K562 (cell line): Measurements from ENCODE around the gene HSPB6. TPM values are rescaled to one million over a fixed set of nuclear protein-coding genes. Genes with fewer than 3 reads are reported as not detected.

Source experiments
- ATAC-seq: fragments of 200-7000 bp; cut with Tn5 transposase; 3 replicates; pipeline ENCODE4 v1.9.1; 2020; ENCODE audit warnings: moderate library complexity
- BruUV-seq: library from RNA; stranded (reverse); fragments of 400-500 nt; replicated peaks from 2 replicates; lab custom pipeline; 2021; lab: Mats Ljungman, UMichigan
- CTCF ChIA-PET: fragments of 300-600 bp; formaldehyde crosslinking; extraction: SDS; loops from one replicate; lab custom pipeline; 2021; ENCODE audit warnings: low intra/inter-chr PET ratio; lab: Yijun Ruan, JAX
- POLR2A ChIA-PET: fragments of 300-600, 350-650 bp; sonication (Branson Sonifier 250); formaldehyde crosslinking; extraction: SDS; loops from one replicate; lab custom pipeline; 2021; ENCODE audit warnings: antibody characterized with exemption, inconsistent platforms; lab: Yijun Ruan, JAX
- DNase-seq, 4 experiments: peaks; one replicate each; pipeline versions ENCODE4 v3.0.0 to v3.0.0-alpha.2; 2011 to 2018; ENCODE audit warnings: low spot score in 3 of 4, mixed read lengths in 3 of 4; ENCODE audit errors: extremely low read depth in 1 of 4
- FAIRE-seq: peaks from 2 replicates; lab custom pipeline; 2011; peaks lifted over from hg19 to GRCh38; lab: Jason Lieb, UNC
- H2AFZ ChIP-seq: 2 replicates; pipeline ENCODE4 v1.6.0; 2011; ENCODE audit warnings: low read depth, low read length, control low read depth, inconsistent platforms
- H3K27ac ChIP-seq: fragments of 200-600 bp; 3 replicates; pipeline ENCODE4 v1.8.0; 2011; ENCODE audit warnings: low read depth, mild to moderate bottlenecking, control low read depth, inconsistent platforms, low read length, moderate library complexity, mixed read lengths; ENCODE audit errors: extremely low read depth
- H3K27me3 ChIP-seq, 2 experiments: fragments of 300-600 bp in 1 of 2; 2 replicates in 1 of 2; 3 replicates in 1 of 2; pipeline versions ENCODE4 v1.6.0 to v1.8.0; 2011; ENCODE audit warnings: inconsistent platforms in 2 of 2, low read length in 2 of 2, mild to moderate bottlenecking in 1 of 2, mixed read lengths in 1 of 2, moderate library complexity in 1 of 2; ENCODE audit not compliant: control insufficient read depth in 2 of 2, insufficient read depth in 2 of 2
- H3K36me3 ChIP-seq: fragments of 300-600 bp; 3 replicates; pipeline ENCODE4 v1.8.0; 2011; ENCODE audit warnings: mild to moderate bottlenecking, low read length, inconsistent platforms; ENCODE audit not compliant: control insufficient read depth, insufficient read depth
- H3K4me1 ChIP-seq, 2 experiments: fragments of 200-600 bp in 1 of 2; replicated peaks in 1 of 2; 2 replicates in 1 of 2; 3 replicates in 1 of 2; pipeline versions ENCODE4 v1.5.1 to v1.8.0; 2011; ENCODE audit warnings: inconsistent platforms in 2 of 2, low read length in 2 of 2, mild to moderate bottlenecking in 1 of 2, mixed read lengths in 1 of 2, moderate library complexity in 1 of 2; ENCODE audit not compliant: control insufficient read depth in 2 of 2, insufficient read depth in 2 of 2
- H3K4me2 ChIP-seq: 2 replicates; pipeline ENCODE4 v1.6.1; 2011; ENCODE audit warnings: low read length, control low read depth, inconsistent platforms, mixed read lengths; ENCODE audit not compliant: insufficient read depth
- H3K4me3 ChIP-seq: fragments of 200-600 bp; sonication (generic), shearing (Covaris generic); 2 replicates; pipeline ENCODE4 v1.5.1; 2016; ENCODE audit warnings: control low read depth, inconsistent platforms
- H3K79me2 ChIP-seq: fragments of 200-600 bp; 3 replicates; pipeline ENCODE4 v1.8.0; 2011; ENCODE audit warnings: low read length, inconsistent platforms; ENCODE audit not compliant: control insufficient read depth, insufficient read depth
- H3K9ac ChIP-seq, 2 experiments: 2 replicates each; pipeline versions ENCODE4 v1.6.0 to v1.6.1; 2011; ENCODE audit warnings: low read depth in 2 of 2, low read length in 2 of 2, control low read depth in 1 of 2, inconsistent platforms in 1 of 2, mild to moderate bottlenecking in 1 of 2, mixed read lengths in 1 of 2; ENCODE audit not compliant: insufficient read depth in 1 of 2
- H3K9me1 ChIP-seq: one replicate; pipeline ENCODE4 v1.6.0; 2011; ENCODE audit warnings: inconsistent platforms, mild to moderate bottlenecking, low read length, moderate library complexity; ENCODE audit not compliant: control insufficient read depth, insufficient read depth
- H3K9me3 ChIP-seq: replicated peaks from 2 replicates; pipeline ENCODE4 v1.5.1; 2011; ENCODE audit warnings: low read depth, low read length, inconsistent platforms; ENCODE audit not compliant: control insufficient read depth, insufficient read depth
- H4K20me1 ChIP-seq: replicated peaks from 2 replicates; pipeline ENCODE4 v1.6.1; 2011; ENCODE audit warnings: low read length, inconsistent platforms, mixed read lengths; ENCODE audit not compliant: control insufficient read depth, insufficient read depth
- CCAR2 ChIP-seq: fragments of 200-400 bp; formaldehyde crosslinking; IDR thresholded peaks from 2 replicates; pipeline ENCODE4 v1.6.1; 2017; ENCODE audit warnings: mild to moderate bottlenecking, low read depth, low read length
- NR4A1 ChIP-seq, 2 experiments: fragments of 250-450 bp in 1 of 2; fragments of 450-650 bp in 1 of 2; sonication (Bioruptor Pico) in 1 of 2; IDR thresholded peaks; 2 replicates each; pipeline versions ENCODE4 v1.4.0 to v1.6.1; 2016 to 2020; ENCODE audit warnings: mild to moderate bottlenecking in 2 of 2, missing compliant biosample characterization in 1 of 2, missing genetic modification characterization in 1 of 2, moderate library complexity in 1 of 2
- RB1 ChIP-seq: fragments of 450-650 bp; IDR thresholded peaks from 2 replicates; pipeline ENCODE4 v1.6.1; 2017; ENCODE audit warnings: low read depth, mild to moderate bottlenecking
- SREBF1 ChIP-seq: fragments of 150-350 bp; IDR thresholded peaks from 2 replicates; pipeline ENCODE4 v1.6.1; 2014; ENCODE audit warnings: antibody characterized with exemption, low read depth, low read length, borderline replicate concordance
- SUPT5H ChIP-seq: fragments of 450-650 bp; IDR thresholded peaks from 2 replicates; pipeline ENCODE4 v1.6.1; 2016
- ZBTB1 ChIP-seq: sonication (generic); formaldehyde crosslinking; IDR thresholded peaks from 2 replicates; pipeline ENCODE4 v1.8.1; 2023; ENCODE audit warnings: missing genetic modification reagents, low read depth, mild to moderate bottlenecking, borderline replicate concordance
- WGBS: fragments of 100-300 bp; shearing (Covaris generic); methylation state at CpG from one replicate; pipeline ENCODE4 v1.1.6; 2016; ENCODE audit warnings: low coverage, mixed read lengths; ENCODE audit not compliant: insufficient coverage; ENCODE audit errors: missing lambda C conversion rate; 5-methylcytosine and 5-hydroxymethylcytosine counted together
- in situ Hi-C: fragments of 300-500 bp; cut with MboI; formaldehyde crosslinking; loops from 4 replicates; pipeline ENCODE4 v1.15.0; 2018; ENCODE audit warnings: inconsistent platforms, mixed read lengths
- intact Hi-C: fragments of 100-400 bp; cut with micrococcal nuclease; formaldehyde crosslinking; loops from 2 replicates; pipeline ENCODE4 v1.14.2; 2022
- polyA plus RNA-seq, 8 experiments: library from polyadenylated mRNA; depleted of rRNA in 4 of 8; stranded (reverse) in 5 of 8; unstranded in 3 of 8; fragments of >200 nt; fragmentation: Nextera tagmentation in 2 of 8; fragmentation: Illumina TruSeq in 1 of 8; extraction: Ambion mirVana in 2 of 8; extraction: Trizol in 1 of 8; gene quantifications; 2 replicates each; pipeline versions ENCODE4 v1.2.1 to v1.2.3, GENCODE V29; 2011 to 2014; ENCODE audit warnings: inconsistent platforms in 1 of 8, missing spikeins in 1 of 8
- total RNA-seq, 7 experiments: library from RNA; depleted of rRNA in 6 of 7; stranded (reverse); fragments of >200 nt in 6 of 7; fragmentation: Illumina TruSeq in 2 of 7; extraction: Trizol in 2 of 7; gene quantifications; 2 replicates each; pipeline versions ENCODE4 v1.2.1 to v1.2.3, GENCODE V29; 2011 to 2021; ENCODE audit warnings: low replicate concordance in 1 of 7
- TF ChIP-seq, protein P1 (sequence below), 2 experiments: fragments of 450-650 bp; conservative IDR thresholded peaks; 2 replicates each; pipeline ENCODE4 v1.6.1; 2017; ENCODE audit warnings: mild to moderate bottlenecking in 2 of 2, moderate library complexity in 2 of 2

Gene HSPB6
- total and polyA plus RNA-seq, 9 of the 15 experiments (the other 6 are each of a cell fraction or from before 2014, with no cell fraction given) = 0.55 TPM; not detected in 8

DNA sequence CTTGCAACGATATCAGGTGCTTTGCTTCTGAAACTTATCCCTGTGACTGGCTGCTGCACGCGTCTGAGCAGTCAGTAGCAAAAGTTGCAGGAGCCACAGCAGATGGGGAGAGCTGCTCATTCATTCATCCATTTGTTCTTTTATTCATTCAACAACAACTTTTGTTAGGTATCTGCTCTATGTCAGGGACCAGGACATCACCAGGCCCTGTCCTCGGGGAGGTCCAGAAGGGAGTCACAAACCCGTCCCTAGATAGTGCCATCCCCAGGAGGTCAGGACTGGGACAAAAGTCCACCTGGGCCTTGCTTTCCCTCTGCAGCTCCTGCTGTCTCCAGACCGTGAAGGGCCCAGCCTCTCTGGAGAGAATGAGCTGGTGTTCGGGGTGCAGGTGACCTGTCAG is 21.1 kb upstream of the HSPB6 start:
- intact Hi-C loops = no loop called here
- peaks cover 24% of the 10 kb centered on the region; the same call in 2 of the 3 replicates for H3K36me3 ChIP-seq
- H3K79me2 ChIP-seq = peaks cover 5% of the 10 kb centered on the region; the same call in 1 of the 3 replicates
- CTCF ChIA-PET = no interaction called here
- no peak for ATAC-seq
- in situ Hi-C loops = no loop called here
- 74% methylated on average over 7 of the region's 7 CpGs for WGBS
- H3K27me3 ChIP-seq = no peaks in the 10 kb centered on the region
- TF ChIP-seq RB1 = no peak
- no peaks in the 10 kb centered on the region; the same call in 1 of the 2 replicates for H4K20me1 ChIP-seq
- no peak for FAIRE-seq
- BruUV-seq = no TSS peak
- H3K9ac ChIP-seq = peak overlapping the region in 1 of 2 experiments; percentile 65; a peak in 1 of 4 replicates
- H2AFZ ChIP-seq = no peak overlapping the region
- no peak overlapping the region for H3K4me3 ChIP-seq
- POLR2A ChIA-PET = interaction anchor here (0.6 kb wide), 1 partner anchor 146 kb away, joined by 3 read pairs; no protein-coding TSS in a partner anchor
- peaks cover 2% of the 10 kb centered on the region for H3K9me1 ChIP-seq
- no peak overlapping the region for H3K27ac ChIP-seq
- no peak overlapping the region for H3K4me2 ChIP-seq
- H3K9me3 ChIP-seq = no peaks in the 10 kb centered on the region
- DNase-seq = no peak
- peaks cover 10 to 38% of the 10 kb centered on the region in 2 experiments for H3K4me1 ChIP-seq

DNA sequence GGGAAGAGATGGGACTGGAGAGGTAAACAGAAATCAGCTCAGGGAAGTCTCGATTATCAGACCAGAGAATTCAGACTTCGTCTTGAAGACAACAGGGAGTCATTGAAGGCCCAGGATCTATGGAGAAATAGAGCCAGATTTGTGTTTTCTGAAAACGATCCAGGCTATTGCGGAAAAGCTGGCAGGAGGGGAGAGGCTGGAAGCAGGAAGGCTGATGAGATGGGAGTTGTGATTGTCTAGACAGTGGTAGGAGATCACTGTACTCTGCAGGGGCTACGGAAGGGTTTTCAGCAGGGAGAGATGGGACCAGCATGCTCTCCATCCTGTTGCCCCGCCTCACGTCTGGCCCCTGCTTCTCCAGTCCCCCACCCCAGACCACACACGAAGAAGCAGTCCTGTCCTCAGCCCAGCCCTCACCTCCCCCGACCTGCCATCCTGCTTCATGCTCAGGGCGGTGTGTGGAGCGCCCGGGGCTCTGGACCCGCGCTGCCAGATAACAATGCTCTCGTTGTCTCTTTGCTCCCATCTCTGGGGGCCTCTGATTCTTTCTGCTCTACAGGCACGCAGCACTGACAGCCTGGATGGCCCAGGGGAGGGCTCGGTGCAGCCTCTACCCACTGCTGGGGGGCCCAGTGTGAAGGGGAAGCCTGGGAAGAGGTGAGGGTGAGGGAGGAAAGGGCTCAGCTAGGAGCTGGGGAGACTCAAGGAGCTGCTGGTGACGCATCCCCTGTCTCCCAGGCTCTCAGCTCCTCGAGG is 20.4 kb upstream of the HSPB6 start:
- Histone ChIP-seq H3K79me2 (peaks cover 5% of the 10 kb centered on the region; the same call in 1 of the 3 replicates), H4K20me1 (no peaks in the 10 kb centered on the region; the same call in 1 of the 2 replicates), H3K36me3 (peaks cover 20% of the 10 kb centered on the region; the same call in 2 of the 3 replicates), H3K4me1 (peaks cover 10 to 38% of the 10 kb centered on the region in 2 experiments), H3K9ac (peak overlapping the region in 1 of 2 experiments; percentile 65; a peak in 2 of 4 replicates), H3K9me3 (no peaks in the 10 kb centered on the region), H2AFZ (no peak overlapping the region), H3K4me3 (no peak overlapping the region), H3K9me1 (peaks cover 3% of the 10 kb centered on the region), H3K4me2 (no peak overlapping the region), H3K27ac (no peak overlapping the region), H3K27me3 (no peaks in the 10 kb centered on the region)
- BruUV-seq = no TSS peak
- ATAC-seq (no peak), DNase-seq (no peak), FAIRE-seq (no peak)
- TF ChIP-seq, protein P1, sequence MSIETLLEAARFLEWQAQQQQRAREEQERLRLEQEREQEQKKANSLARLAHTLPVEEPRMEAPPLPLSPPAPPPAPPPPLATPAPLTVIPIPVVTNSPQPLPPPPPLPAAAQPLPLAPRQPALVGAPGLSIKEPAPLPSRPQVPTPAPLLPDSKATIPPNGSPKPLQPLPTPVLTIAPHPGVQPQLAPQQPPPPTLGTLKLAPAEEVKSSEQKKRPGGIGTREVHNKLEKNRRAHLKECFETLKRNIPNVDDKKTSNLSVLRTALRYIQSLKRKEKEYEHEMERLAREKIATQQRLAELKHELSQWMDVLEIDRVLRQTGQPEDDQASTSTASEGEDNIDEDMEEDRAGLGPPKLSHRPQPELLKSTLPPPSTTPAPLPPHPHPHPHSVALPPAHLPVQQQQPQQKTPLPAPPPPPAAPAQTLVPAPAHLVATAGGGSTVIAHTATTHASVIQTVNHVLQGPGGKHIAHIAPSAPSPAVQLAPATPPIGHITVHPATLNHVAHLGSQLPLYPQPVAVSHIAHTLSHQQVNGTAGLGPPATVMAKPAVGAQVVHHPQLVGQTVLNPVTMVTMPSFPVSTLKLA (conservative IDR thresholded peaks at IDR 0.05) = no peak
- TF ChIP-seq ZBTB1 (no peak), NR4A1 (CRISPR knock-in tag; IDR thresholded peaks at IDR 0.05) (no peak), NR4A1 (tag; IDR thresholded peaks at IDR 0.05) (no peak), SREBF1 (no peak), SUPT5H (no peak), CCAR2 (no peak)
- in situ Hi-C loops (no loop called here), intact Hi-C loops (no loop called here)
- WGBS = 63% methylated on average over 15 of the region's 19 CpGs
- CTCF ChIA-PET = no interaction called here
- POLR2A ChIA-PET = interaction anchor here (0.9 kb wide), 1 partner anchor 12 kb away, joined by 3 read pairs; no protein-coding TSS in a partner anchor
